Stomach (tissue), 9 donors: Measurements from ENCODE around the gene MAP3K1. TPM values are rescaled to one million over a fixed set of nuclear protein-coding genes. Genes with fewer than 3 reads are reported as not detected.

Source experiments
- DNase-seq, 2 donors: peaks; one replicate each; pipeline versions ENCODE4 v3.0.0 to v3.0.0-alpha.2; 2013 to 2019
- H3K27ac ChIP-seq, 5 donors: fragments of 200-600 bp in 4 of 5; sonication (generic) in 4 of 5; one replicate each; pipeline ENCODE4 v1.5.1; 2013 to 2019; ENCODE audit warnings: mild to moderate bottlenecking in 1 of 5, moderate library complexity in 1 of 5
- H3K27me3 ChIP-seq, 3 donors: fragments of 200-600 bp; sonication (generic); one replicate each; pipeline ENCODE4 v1.5.1; 2017 to 2019; ENCODE audit warnings: mixed run types in 1 of 3
- H3K36me3 ChIP-seq, 4 donors: fragments of 200-600 bp; sonication (generic); 1 replicate in 3 of 4; 2 replicates in 1 of 4; pipeline ENCODE4 v1.5.1; 2016 to 2019
- H3K4me1 ChIP-seq, 4 donors: fragments of 200-600 bp; sonication (generic); one replicate each; pipeline ENCODE4 v1.5.1; 2016 to 2019
- H3K4me3 ChIP-seq, 4 donors: fragments of 200-600 bp; sonication (generic) in 3 of 4; one replicate each; pipeline ENCODE4 v1.5.1; 2016 to 2019; ENCODE audit warnings: mild to moderate bottlenecking in 1 of 4
- H3K9me3 ChIP-seq, 4 donors: fragments of 200-600 bp; sonication (generic); one replicate each; pipeline ENCODE4 v1.5.1; 2016 to 2019
- EP300 ChIP-seq: sonication (generic); formaldehyde crosslinking; IDR thresholded peaks from one replicate; pipeline ENCODE4 v1.6.1; 2017; ENCODE audit warnings: antibody characterized with exemption
- POLR2A ChIP-seq, 4 donors: fragments of 450-650 bp; IDR thresholded peaks; one replicate each; pipeline ENCODE4 v1.6.1; 2016; ENCODE audit warnings: antibody characterized with exemption in 4 of 4, control low read depth in 2 of 4, mild to moderate bottlenecking in 1 of 4, moderate library complexity in 1 of 4
- POLR2AphosphoS5 ChIP-seq, 3 donors: sonication (generic); formaldehyde crosslinking; IDR thresholded peaks; one replicate each; pipeline ENCODE4 v1.6.1; 2016; ENCODE audit warnings: antibody characterized with exemption in 3 of 3
- WGBS, 5 donors: extraction: QIAGEN DNeasy Blood & Tissue Kit in 3 of 5; methylation state at CpG; one replicate each; pipeline versions ENCODE4 v1.1.5 to v1.1.7; 2013 to 2018; 5-methylcytosine and 5-hydroxymethylcytosine counted together
- intact Hi-C: fragments of 100-400 bp; cut with DNase I; formaldehyde crosslinking; loops from one replicate; pipeline ENCODE4 v1.15.1; 2023; ENCODE audit warnings: low total_unique reads
- polyA plus RNA-seq, 3 donors: library from polyadenylated mRNA; stranded (reverse); fragments of 200-250 nt; gene quantifications; one replicate each; pipeline ENCODE4 v1.2.3, GENCODE V29; 2013
- total RNA-seq, 5 donors: library from RNA; depleted of rRNA; stranded (reverse); fragments of >200 nt; gene quantifications; one replicate each; pipeline versions ENCODE4 v1.1.0 to v1.2.3, GENCODE V29; 2014 to 2016
- TF ChIP-seq, protein P1 (sequence below), 7 experiments: fragments of 450-650 bp in 4 of 7; fragments of 200-600 bp in 3 of 7; sonication (generic) in 3 of 7; IDR thresholded peaks; one replicate each; pipeline ENCODE4 v1.5.1; 2016 to 2019; ENCODE audit warnings: antibody characterized with exemption in 7 of 7, control low read depth in 2 of 7, mild to moderate bottlenecking in 1 of 7
- donor health status: healthy with polysubstance abuse.
- donor health status: Bipolar disorder and iron deficiency.
- donor health status: healthy.

MAP3K1 gene
- total and polyA plus RNA-seq, 8 donors: 3.8 to 30.7 (median 7.7) TPM

DNA sequence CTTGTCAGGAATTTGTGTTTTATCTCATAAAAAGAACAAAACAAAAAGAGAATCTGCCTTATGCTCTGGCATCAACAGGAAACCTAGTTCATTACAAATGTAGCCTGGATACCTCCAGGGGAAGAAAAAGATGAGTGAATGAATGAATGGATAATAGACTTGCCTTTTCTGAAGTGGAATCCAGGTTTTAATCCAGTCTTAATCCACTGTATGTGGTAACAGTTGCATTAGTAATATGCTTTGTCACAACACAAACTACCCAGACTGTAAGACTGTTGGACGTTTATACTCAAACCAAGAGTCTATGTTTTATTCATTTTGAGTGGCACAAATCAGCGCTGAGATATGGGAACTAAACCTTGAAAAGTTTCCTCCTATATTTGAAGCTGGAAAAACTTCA is 32.1 kb upstream of the MAP3K1 start:
- TF ChIP-seq EP300: no peak
- TF ChIP-seq, protein P1, sequence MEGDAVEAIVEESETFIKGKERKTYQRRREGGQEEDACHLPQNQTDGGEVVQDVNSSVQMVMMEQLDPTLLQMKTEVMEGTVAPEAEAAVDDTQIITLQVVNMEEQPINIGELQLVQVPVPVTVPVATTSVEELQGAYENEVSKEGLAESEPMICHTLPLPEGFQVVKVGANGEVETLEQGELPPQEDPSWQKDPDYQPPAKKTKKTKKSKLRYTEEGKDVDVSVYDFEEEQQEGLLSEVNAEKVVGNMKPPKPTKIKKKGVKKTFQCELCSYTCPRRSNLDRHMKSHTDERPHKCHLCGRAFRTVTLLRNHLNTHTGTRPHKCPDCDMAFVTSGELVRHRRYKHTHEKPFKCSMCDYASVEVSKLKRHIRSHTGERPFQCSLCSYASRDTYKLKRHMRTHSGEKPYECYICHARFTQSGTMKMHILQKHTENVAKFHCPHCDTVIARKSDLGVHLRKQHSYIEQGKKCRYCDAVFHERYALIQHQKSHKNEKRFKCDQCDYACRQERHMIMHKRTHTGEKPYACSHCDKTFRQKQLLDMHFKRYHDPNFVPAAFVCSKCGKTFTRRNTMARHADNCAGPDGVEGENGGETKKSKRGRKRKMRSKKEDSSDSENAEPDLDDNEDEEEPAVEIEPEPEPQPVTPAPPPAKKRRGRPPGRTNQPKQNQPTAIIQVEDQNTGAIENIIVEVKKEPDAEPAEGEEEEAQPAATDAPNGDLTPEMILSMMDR (IDR thresholded peaks at IDR 0.05): no peak
- no peak for TF ChIP-seq POLR2A (IDR thresholded peaks at IDR 0.05)
- no peak for TF ChIP-seq POLR2AphosphoS5 (IDR thresholded peaks at IDR 0.05)
- Histone ChIP-seq H3K27ac (no peak overlapping the region), H3K4me3 (no peak overlapping the region), H3K36me3 (no peaks in the 10 kb centered on the region), H3K4me1 (no peaks in the 10 kb centered on the region), H3K27me3 (no peaks in the 10 kb centered on the region), H3K9me3 (no peaks in the 10 kb centered on the region)
- intact Hi-C loops: no loop called here
- WGBS, 5 donors: 75 to 86% (median 83%) methylated on average over 2 of the region's 2 CpGs
- DNase-seq: no peak

GRCh38 chr5:56786346-56786745 is 29.0 kb upstream of the MAP3K1 start:
- H3K27ac ChIP-seq: no peak overlapping the region
- H3K4me3 ChIP-seq: no peak overlapping the region
- H3K27me3 ChIP-seq: no peaks in the 10 kb centered on the region
- H3K9me3 ChIP-seq: no peaks in the 10 kb centered on the region
- intact Hi-C loops: no loop called here
- TF ChIP-seq EP300: no peak
- TF ChIP-seq POLR2A (IDR thresholded peaks at IDR 0.05): no peak
- TF ChIP-seq POLR2AphosphoS5 (IDR thresholded peaks at IDR 0.05): no peak
- TF ChIP-seq, protein P1 (IDR thresholded peaks at IDR 0.05): no peak
- 92 to 98% (median 94%) methylated on average over 2 of the region's 2 CpGs for WGBS, 5 donors
- no peaks in the 10 kb centered on the region for H3K36me3 ChIP-seq
- no peaks in the 10 kb centered on the region for H3K4me1 ChIP-seq
- DNase-seq: no peak

- TF ChIP-seq POLR2AphosphoS5 (IDR thresholded peaks at IDR 0.05) (no peak), EP300 (no peak), POLR2A (IDR thresholded peaks at IDR 0.05) (no peak)
- TF ChIP-seq, protein P1 (IDR thresholded peaks at IDR 0.05): no peak
- Histone ChIP-seq H3K27ac (no peak overlapping the region), H3K4me1 (no peaks in the 10 kb centered on the region), H3K9me3 (no peaks in the 10 kb centered on the region), H3K36me3 (no peaks in the 10 kb centered on the region), H3K4me3 (no peak overlapping the region), H3K27me3 (no peaks in the 10 kb centered on the region)
- WGBS, 5 donors: 77 to 93% (median 86%) methylated on average over 3 of the region's 3 CpGs
- intact Hi-C loops: no loop called here
- no peak for DNase-seq
Observed at GRCh38 chr5:56791396-56791795, 24.0 kb upstream of the MAP3K1 start.

DNA sequence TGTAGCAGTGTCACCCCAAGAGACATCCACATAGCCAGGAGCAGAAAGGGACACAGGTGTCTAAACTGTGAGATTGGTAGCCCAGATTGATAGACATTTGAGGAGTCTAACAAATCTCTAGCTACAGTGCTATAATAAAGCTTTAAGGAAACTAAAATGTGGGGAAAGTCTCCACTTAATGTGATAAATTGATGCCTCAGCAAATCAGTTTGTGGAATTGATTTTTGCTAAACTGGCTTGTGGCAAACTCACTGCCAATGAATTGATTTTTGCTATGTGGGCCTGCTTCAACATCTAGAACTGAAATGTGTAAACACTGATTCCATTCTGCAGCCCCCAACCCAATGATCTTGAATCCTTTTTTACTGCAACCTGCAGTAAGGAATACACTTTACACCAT is 16.8 kb upstream of the MAP3K1 start:
- Histone ChIP-seq H3K27ac (no peak overlapping the region), H3K9me3 (no peaks in the 10 kb centered on the region), H3K4me3 (no peak overlapping the region), H3K27me3 (no peaks in the 10 kb centered on the region), H3K4me1 (peaks cover 0 to 18% (median 8%) of the 10 kb centered on the region in 4 donors), H3K36me3 (no peaks in the 10 kb centered on the region)
- intact Hi-C loops: no loop called here
- no peak for DNase-seq
- no peak for TF ChIP-seq POLR2A (IDR thresholded peaks at IDR 0.05)
- TF ChIP-seq, protein P1 (IDR thresholded peaks at IDR 0.05): no peak
- no peak for TF ChIP-seq POLR2AphosphoS5 (IDR thresholded peaks at IDR 0.05)
- no peak for TF ChIP-seq EP300

DNA sequence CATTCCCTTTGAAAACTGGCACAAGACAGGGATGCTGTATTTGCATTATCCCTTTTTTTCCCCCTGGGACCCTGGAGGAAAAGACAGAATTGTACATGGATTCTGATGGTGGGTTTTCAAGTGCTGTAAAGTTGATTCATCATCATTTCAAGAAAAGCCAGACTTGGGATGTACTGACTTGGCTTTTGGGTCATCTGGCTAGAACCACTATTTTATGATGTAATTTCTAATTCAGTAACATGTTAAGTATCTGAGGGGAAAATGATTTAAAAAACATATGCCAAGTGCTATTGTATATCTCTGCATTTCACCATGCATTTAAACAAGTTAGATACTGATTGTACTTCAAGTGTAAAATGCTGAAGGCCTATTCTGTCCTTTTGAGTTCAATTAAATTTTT is 15.2 kb upstream of the MAP3K1 start:
- TF ChIP-seq EP300: no peak
- TF ChIP-seq, protein P1 (IDR thresholded peaks at IDR 0.05): no peak
- TF ChIP-seq POLR2A (IDR thresholded peaks at IDR 0.05): no peak
- H3K27ac ChIP-seq: no peak overlapping the region
- intact Hi-C loops: no loop called here
- no peaks in the 10 kb centered on the region for H3K9me3 ChIP-seq
- no peaks in the 10 kb centered on the region for H3K27me3 ChIP-seq
- peaks cover 0 to 18% (median 8%) of the 10 kb centered on the region in 4 donors for H3K4me1 ChIP-seq
- no peaks in the 10 kb centered on the region for H3K36me3 ChIP-seq
- H3K4me3 ChIP-seq: no peak overlapping the region
- DNase-seq: no peak
